Naive thymus-derived CD4-positive, alpha-beta T cell (primary cell): ENCODE data around the gene PRRX1. TPM values are rescaled to one million over a fixed set of nuclear protein-coding genes. Genes with fewer than 3 reads are reported as not detected.

Experiments
- ATAC-seq: fragments of 150-1000 bp; cut with Tn5 transposase; 2 replicates; pipeline ENCODE4 v1.10.0; 2021; ENCODE audit warnings: mild to moderate bottlenecking, moderate library complexity
- CTCF ChIA-PET: fragments of 350-600 bp; sonication (Branson Sonifier 250); formaldehyde crosslinking; loops from one replicate; lab custom pipeline; 2021; ENCODE audit warnings: antibody characterized with exemption; lab: Charles Lee
- POLR2A ChIA-PET: fragments of 350-600 bp; sonication (Branson Sonifier 250); formaldehyde crosslinking; loops from one replicate; lab custom pipeline; 2021; ENCODE audit warnings: antibody characterized with exemption, inconsistent platforms; lab: Charles Lee
- DNase-seq, 9 donors: peaks; one replicate each; pipeline versions ENCODE4 v3.0.0 to v3.0.0-alpha.2; 2020 to 2022; ENCODE audit warnings: mixed read lengths in 1 of 9
- H3K27ac ChIP-seq: one replicate; pipeline ENCODE4 v1.7.0; 2013; ENCODE audit warnings: mild to moderate bottlenecking, low read depth, low read length, moderate library complexity
- H3K27me3 ChIP-seq, 2 donors: one replicate each; pipeline ENCODE4 v1.7.0; 2013; ENCODE audit warnings: low read length in 2 of 2, mild to moderate bottlenecking in 2 of 2, moderate library complexity in 2 of 2; ENCODE audit not compliant: control insufficient read depth in 2 of 2, insufficient read depth in 2 of 2
- H3K36me3 ChIP-seq, 3 experiments: 1 replicate in 2 of 3; 2 replicates in 1 of 3; pipeline ENCODE4 v1.7.0; 2013; ENCODE audit warnings: low read length in 3 of 3, mild to moderate bottlenecking in 3 of 3, moderate library complexity in 1 of 3; ENCODE audit not compliant: insufficient read depth in 3 of 3, control insufficient read depth in 2 of 3
- H3K4me1 ChIP-seq, 2 donors: one replicate each; pipeline ENCODE4 v1.7.0; 2013; ENCODE audit warnings: low read length in 2 of 2, mild to moderate bottlenecking in 2 of 2, moderate library complexity in 1 of 2; ENCODE audit not compliant: control insufficient read depth in 2 of 2, insufficient read depth in 2 of 2
- H3K4me3 ChIP-seq: 2 replicates; pipeline ENCODE4 v1.7.0; 2013; ENCODE audit warnings: mild to moderate bottlenecking, low read length
- H3K9me3 ChIP-seq, 3 experiments: 1 replicate in 2 of 3; 2 replicates in 1 of 3; pipeline ENCODE4 v1.7.0; 2013; ENCODE audit warnings: low read length in 3 of 3; ENCODE audit not compliant: control insufficient read depth in 2 of 3
- H3K27ac Mint-ChIP-seq, 9 donors: one replicate each; pipeline ENCODE4 v1.8.0; 2020 to 2022; ENCODE audit warnings: mixed read lengths in 9 of 9, mild to moderate bottlenecking in 8 of 9, moderate library complexity in 5 of 9, inconsistent platforms in 2 of 9
- H3K27me3 Mint-ChIP-seq, 5 donors: one replicate each; pipeline ENCODE4 v1.8.0; 2021 to 2022; ENCODE audit warnings: mixed read lengths in 5 of 5, mild to moderate bottlenecking in 1 of 5
- H3K36me3 Mint-ChIP-seq, 5 donors: one replicate each; pipeline ENCODE4 v1.8.0; 2020 to 2022; ENCODE audit warnings: mixed read lengths in 5 of 5, mild to moderate bottlenecking in 3 of 5, inconsistent platforms in 1 of 5
- H3K4me1 Mint-ChIP-seq, 7 donors: one replicate each; pipeline ENCODE4 v1.8.0; 2020 to 2022; ENCODE audit warnings: mixed read lengths in 7 of 7, mild to moderate bottlenecking in 3 of 7, inconsistent platforms in 1 of 7
- H3K4me3 Mint-ChIP-seq, 10 donors: one replicate each; pipeline ENCODE4 v1.8.0; 2020 to 2022; ENCODE audit warnings: mild to moderate bottlenecking in 10 of 10, mixed read lengths in 10 of 10, moderate library complexity in 6 of 10, inconsistent platforms in 2 of 10
- H3K9me3 Mint-ChIP-seq, 11 donors: one replicate each; pipeline ENCODE4 v1.8.0; 2020 to 2022; ENCODE audit warnings: mixed read lengths in 11 of 11, mild to moderate bottlenecking in 4 of 11, inconsistent platforms in 1 of 11, moderate library complexity in 1 of 11
- intact Hi-C, 2 donors: fragments of 100-400 bp; cut with micrococcal nuclease; formaldehyde crosslinking; loops; one replicate each; pipeline ENCODE4 v1.15.1; 2023
- polyA plus RNA-seq, 2 donors: library from polyadenylated mRNA; unstranded; fragments of 300-500 nt; fragmentation: Illumina TruSeq; gene quantifications; one replicate each; pipeline ENCODE4 v1.2.3, GENCODE V29; 2021
- total RNA-seq, 6 experiments: library from RNA in 5 of 6; stranded (reverse) in 5 of 6; gene quantifications; 1 replicate in 5 of 6; 2 replicates in 1 of 6; pipeline ENCODE4 v1.2.3 and lab custom pipeline; 2021 to 2026

The PRRX1 gene
- total and polyA plus RNA-seq, 7 experiments from 2014 or later, result not detected

DNA sequence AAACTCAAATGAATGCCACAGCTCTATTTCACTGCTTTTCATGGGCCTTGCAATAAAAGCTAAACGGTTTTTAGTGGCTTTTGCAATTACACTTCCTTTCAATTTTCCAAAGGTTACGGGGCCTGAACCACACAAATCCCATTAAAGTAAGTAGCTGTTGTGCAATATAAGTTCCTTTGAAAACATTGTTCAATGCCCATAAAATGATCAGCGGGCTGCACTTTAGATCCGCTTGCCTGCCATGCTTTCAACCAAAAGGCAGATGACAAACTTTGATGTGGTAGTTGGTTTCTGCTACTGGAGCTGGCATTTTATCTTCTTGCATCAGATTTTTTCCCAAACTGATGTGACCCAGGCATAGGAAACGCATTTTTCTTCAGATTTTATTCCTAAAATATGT lies 50.2 kb downstream of the PRRX1 start:
- peaks cover 0 to 4% (median 0%) of the 10 kb centered on the region in 11 donors for H3K9me3 Mint-ChIP-seq

DNA sequence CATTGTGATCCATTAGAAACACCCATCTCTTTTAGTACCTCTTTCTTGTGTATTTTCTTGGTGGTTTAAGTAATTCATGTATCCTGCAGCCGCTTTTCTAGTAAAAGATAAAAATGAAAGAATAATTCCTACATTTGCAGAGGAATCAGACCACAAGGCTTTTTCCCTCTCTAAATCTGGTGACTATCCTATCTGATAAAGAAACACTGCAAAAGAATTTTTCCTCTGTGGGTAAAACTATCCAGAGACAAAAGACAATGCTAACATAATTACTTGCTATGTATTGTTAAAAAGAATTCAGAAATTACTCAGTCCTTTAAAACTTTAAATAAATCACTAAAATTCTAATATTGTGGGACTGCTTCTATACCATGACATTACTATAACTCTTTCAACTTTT lies 51.0 kb downstream of the PRRX1 start:
- no peak overlapping the region for H3K27ac ChIP-seq
- Mint-ChIP-seq H3K27ac (no peak overlapping the region), H3K4me3 (no peak overlapping the region), H3K4me1 (peaks cover 0 to 1% (median 0%) of the 10 kb centered on the region in 7 donors), H3K9me3 (peaks cover 0 to 4% (median 0%) of the 10 kb centered on the region in 11 donors), H3K36me3 (no peaks in the 10 kb centered on the region), H3K27me3 (peaks cover 3 to 20% (median 14%) of the 10 kb centered on the region in 5 donors)
- no peak overlapping the region for H3K4me3 ChIP-seq
- ATAC-seq (no peak), DNase-seq (no peak)
- intact Hi-C loops, result no loop called here
- H3K4me1 ChIP-seq, result no peaks in the 10 kb centered on the region
- H3K36me3 ChIP-seq, result no peaks in the 10 kb centered on the region
- no peaks in the 10 kb centered on the region for H3K9me3 ChIP-seq
- H3K27me3 ChIP-seq, result no peaks in the 10 kb centered on the region
- POLR2A ChIA-PET, result no interaction called here
- CTCF ChIA-PET, result no interaction called here

More for the DNA sequence above, 50.2 kb downstream of the PRRX1 start:
- ATAC-seq (no peak), DNase-seq (no peak)
- H3K36me3 ChIP-seq, result no peaks in the 10 kb centered on the region
- Mint-ChIP-seq H3K27me3 (peaks cover 3 to 20% (median 14%) of the 10 kb centered on the region in 5 donors), H3K36me3 (no peaks in the 10 kb centered on the region), H3K4me1 (peaks cover 0 to 1% (median 0%) of the 10 kb centered on the region in 7 donors), H3K4me3 (no peak overlapping the region), H3K27ac (no peak overlapping the region)
- ChIA-PET POLR2A (no interaction called here), CTCF (no interaction called here)
- no peaks in the 10 kb centered on the region for H3K4me1 ChIP-seq
- no peak overlapping the region for H3K27ac ChIP-seq
- no peaks in the 10 kb centered on the region for H3K9me3 ChIP-seq
- intact Hi-C loops, result no loop called here
- no peaks in the 10 kb centered on the region for H3K27me3 ChIP-seq
- no peak overlapping the region for H3K4me3 ChIP-seq

- no peak overlapping the region for H3K27ac Mint-ChIP-seq
- no peaks in the 10 kb centered on the region for H3K36me3 Mint-ChIP-seq
- no peak overlapping the region for H3K4me3 Mint-ChIP-seq
- H3K4me1 Mint-ChIP-seq, result no peaks in the 10 kb centered on the region
- no peak overlapping the region for H3K4me3 ChIP-seq
- no peak overlapping the region for H3K27ac ChIP-seq
- CTCF ChIA-PET, result no interaction called here
- H3K27me3 ChIP-seq, result no peaks in the 10 kb centered on the region
- H3K4me1 ChIP-seq, result no peaks in the 10 kb centered on the region
- no peaks in the 10 kb centered on the region for H3K36me3 ChIP-seq
- POLR2A ChIA-PET, result no interaction called here
- H3K9me3 Mint-ChIP-seq, result peaks cover 0 to 4% (median 0%) of the 10 kb centered on the region in 11 donors
- DNase-seq (no peak), ATAC-seq (no peak)
- H3K9me3 ChIP-seq, result no peaks in the 10 kb centered on the region
- H3K27me3 Mint-ChIP-seq, result peaks cover 3 to 27% (median 20%) of the 10 kb centered on the region in 5 donors
- intact Hi-C loops, result no loop called here
Observed at GRCh38 chr1:170716835-170717429, 53.0 kb downstream of the PRRX1 start.

- H3K9me3 Mint-ChIP-seq, result peaks cover 0 to 4% (median 0%) of the 10 kb centered on the region in 11 donors
- no peak overlapping the region for H3K4me3 ChIP-seq
- ChIA-PET POLR2A (no interaction called here), CTCF (no interaction called here)
- H3K4me1 Mint-ChIP-seq, result no peaks in the 10 kb centered on the region
- no peaks in the 10 kb centered on the region for H3K36me3 ChIP-seq
- no peak overlapping the region for H3K27ac Mint-ChIP-seq
- H3K9me3 ChIP-seq, result no peaks in the 10 kb centered on the region
- no peak overlapping the region for H3K4me3 Mint-ChIP-seq
- no peak overlapping the region for H3K27ac ChIP-seq
- no peaks in the 10 kb centered on the region for H3K36me3 Mint-ChIP-seq
- ATAC-seq (no peak), DNase-seq (no peak)
- peaks cover 0 to 2% of the 10 kb centered on the region in 2 donors for H3K27me3 ChIP-seq
- intact Hi-C loops, result no loop called here
- no peaks in the 10 kb centered on the region for H3K4me1 ChIP-seq
- peaks cover 0 to 30% (median 22%) of the 10 kb centered on the region in 5 donors for H3K27me3 Mint-ChIP-seq
Observed at GRCh38 chr1:170720661-170721060, 56.7 kb downstream of the PRRX1 start.

GRCh38 chr1:170721621-170722020 lies 57.7 kb downstream of the PRRX1 start:
- no peak overlapping the region for H3K27ac Mint-ChIP-seq
- no peaks in the 10 kb centered on the region for H3K36me3 ChIP-seq
- H3K9me3 ChIP-seq, result no peaks in the 10 kb centered on the region
- peaks cover 0 to 2% of the 10 kb centered on the region in 2 donors for H3K27me3 ChIP-seq
- intact Hi-C loops, result no loop called here
- no peaks in the 10 kb centered on the region for H3K36me3 Mint-ChIP-seq
- H3K4me1 ChIP-seq, result no peaks in the 10 kb centered on the region
- ChIA-PET CTCF (no interaction called here), POLR2A (no interaction called here)
- H3K4me1 Mint-ChIP-seq, result no peaks in the 10 kb centered on the region
- no peak overlapping the region for H3K27ac ChIP-seq
- H3K4me3 ChIP-seq, result no peak overlapping the region
- no peak for ATAC-seq
- no peak for DNase-seq
- no peak overlapping the region for H3K4me3 Mint-ChIP-seq
- H3K9me3 Mint-ChIP-seq, result peaks cover 0 to 4% (median 0%) of the 10 kb centered on the region in 11 donors
- peaks cover 0 to 32% (median 22%) of the 10 kb centered on the region in 5 donors for H3K27me3 Mint-ChIP-seq

DNA sequence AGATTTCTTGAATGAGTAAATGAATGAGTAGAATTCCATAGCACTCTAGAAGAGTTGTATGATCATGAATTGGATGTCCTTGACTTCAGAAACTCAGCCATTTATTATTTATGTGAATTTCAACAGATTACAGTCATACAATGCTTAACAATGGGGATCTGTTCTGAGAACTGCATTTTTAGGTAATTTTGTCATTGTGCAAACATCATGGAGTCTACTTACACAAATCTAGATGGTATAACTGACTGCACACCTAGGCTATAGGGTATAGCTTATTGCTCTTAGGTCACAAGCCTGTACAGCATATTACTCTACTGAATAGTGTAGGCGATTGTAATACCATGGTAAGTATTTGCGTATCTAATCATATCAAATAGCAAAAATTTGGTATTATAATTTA lies 59.6 kb downstream of the PRRX1 start:
- intact Hi-C loops, result no loop called here
- ATAC-seq (no peak), DNase-seq (no peak)
- POLR2A ChIA-PET, result no interaction called here
- CTCF ChIA-PET, result interaction anchor here (1.6 kb wide), 1 partner anchor 13 kb away, joined by 3 read pairs; no protein-coding TSS in a partner anchor
- Histone ChIP-seq H3K4me1 (no peaks in the 10 kb centered on the region), H3K27me3 (peaks cover 0 to 2% of the 10 kb centered on the region in 2 donors), H3K27ac (no peak overlapping the region), H3K9me3 (no peaks in the 10 kb centered on the region), H3K4me3 (no peak overlapping the region), H3K36me3 (no peaks in the 10 kb centered on the region)
- Mint-ChIP-seq H3K27me3 (peaks cover 0 to 33% (median 20%) of the 10 kb centered on the region in 5 donors), H3K4me1 (no peaks in the 10 kb centered on the region), H3K9me3 (peaks cover 0 to 4% (median 0%) of the 10 kb centered on the region in 11 donors), H3K4me3 (no peak overlapping the region), H3K36me3 (no peaks in the 10 kb centered on the region), H3K27ac (no peak overlapping the region)

GRCh38 chr1:170725326-170725725 lies 61.4 kb downstream of the PRRX1 start:
- Histone ChIP-seq H3K27ac (no peak overlapping the region), H3K36me3 (no peaks in the 10 kb centered on the region), H3K4me1 (no peaks in the 10 kb centered on the region), H3K27me3 (peaks cover 0 to 2% of the 10 kb centered on the region in 2 donors), H3K4me3 (no peak overlapping the region), H3K9me3 (no peaks in the 10 kb centered on the region)
- no peaks in the 10 kb centered on the region for H3K36me3 Mint-ChIP-seq
- CTCF ChIA-PET, result no interaction called here
- POLR2A ChIA-PET, result no interaction called here
- H3K4me1 Mint-ChIP-seq, result no peaks in the 10 kb centered on the region
- peaks cover 0 to 4% (median 0%) of the 10 kb centered on the region in 11 donors for H3K9me3 Mint-ChIP-seq
- no peak for DNase-seq
- H3K27me3 Mint-ChIP-seq, result peaks cover 0 to 33% (median 23%) of the 10 kb centered on the region in 5 donors
- no peak overlapping the region for H3K27ac Mint-ChIP-seq
- H3K4me3 Mint-ChIP-seq, result no peak overlapping the region
- no peak for ATAC-seq
- intact Hi-C loops, result no loop called here
